ENCODE results near the gene BICD2.

Gene BICD2

GRCh38 chr9:92663951-92664350, 100.7 kb downstream of the BICD2 start:
- H3K9me3 ChIP-seq (ENCODE audit: control insufficient read depth, low read length), result no peaks in the 10 kb centered on the region
- peaks cover 19% of the 10 kb centered on the region for H3K36me3 ChIP-seq (ENCODE audit: control insufficient read depth, insufficient read depth, low read length)
- no peak overlapping the region for H3K4me3 ChIP-seq (ENCODE audit: extremely low read depth, insufficient read depth, low read length, poor library complexity, severe bottlenecking)
- WGBS, 2 experiments (ENCODE audit: insufficient coverage in 2 of 2), result 92 to 98% methylated on average over 10 of the region's 10 CpGs
- H3K27ac ChIP-seq (ENCODE audit: low read depth, low read length, severe bottlenecking), result no peak overlapping the region
- H3K4me1 ChIP-seq (ENCODE audit: control insufficient read depth, insufficient read depth, low read length, poor library complexity, severe bottlenecking), result peaks cover 5% of the 10 kb centered on the region

GRCh38 chr9:92663126-92663525, 101.5 kb downstream of the BICD2 start:
- H3K4me1 ChIP-seq (ENCODE audit: control insufficient read depth, insufficient read depth, low read length, poor library complexity, severe bottlenecking), result peaks cover 5% of the 10 kb centered on the region
- peaks cover 26% of the 10 kb centered on the region for H3K36me3 ChIP-seq (ENCODE audit: control insufficient read depth, insufficient read depth, low read length)
- H3K9me3 ChIP-seq (ENCODE audit: control insufficient read depth, low read length), result no peaks in the 10 kb centered on the region
- no peak overlapping the region for H3K27ac ChIP-seq (ENCODE audit: low read depth, low read length, severe bottlenecking)
- WGBS, 2 experiments (ENCODE audit: insufficient coverage in 2 of 2), result 100% methylated on average over 2 of the region's 3 CpGs; no CpG with 5 or more reads in 1 of the 2 experiments
- H3K4me3 ChIP-seq (ENCODE audit: extremely low read depth, insufficient read depth, low read length, poor library complexity, severe bottlenecking), result no peak overlapping the region

GRCh38 chr9:92661743-92662142, 102.9 kb downstream of the BICD2 start:
- no peak overlapping the region for H3K4me3 ChIP-seq (ENCODE audit: extremely low read depth, insufficient read depth, low read length, poor library complexity, severe bottlenecking)
- 89 to 96% methylated on average over 3 of the region's 4 CpGs for WGBS, 2 experiments (ENCODE audit: insufficient coverage in 2 of 2)

More at GRCh38 chr9:92661743-92662142, 102.9 kb downstream of the BICD2 start:
- Histone ChIP-seq H3K27ac (ENCODE audit: low read depth, low read length, severe bottlenecking) (no peak overlapping the region), H3K9me3 (ENCODE audit: control insufficient read depth, low read length) (no peaks in the 10 kb centered on the region), H3K4me1 (ENCODE audit: control insufficient read depth, insufficient read depth, low read length, poor library complexity, severe bottlenecking) (peaks cover 5% of the 10 kb centered on the region), H3K36me3 (ENCODE audit: control insufficient read depth, insufficient read depth, low read length) (peaks cover 27% of the 10 kb centered on the region)
